ENCODE results near the gene HAO1.
"Not testable (repeated sequence)": the region's sequence is repeated elsewhere in the genome, so short reads cannot be mapped to it uniquely, and the experiment has no call there.

HAO1 gene

GRCh38 chr20:7940341-7940740, at the start of gene HAO1:
Gene HAO1 (minus strand): TSS chr20:7940458. CDS start chr20:7940422, 36 bp downstream.
- DNase-seq = no peak

GRCh38 chr20:7989379-7989778, 49.1 kb upstream of the HAO1 start:
- no peak for DNase-seq

GRCh38 chr20:7985916-7986315, 45.7 kb upstream of the HAO1 start:
- no peak for DNase-seq

- no peak for DNase-seq
Observed at GRCh38 chr20:7984192-7984591, 43.9 kb upstream of the HAO1 start.

- no peak for DNase-seq
Observed at GRCh38 chr20:7981374-7981773, 41.1 kb upstream of the HAO1 start.

GRCh38 chr20:7980332-7981046, 40.2 kb upstream of the HAO1 start:
- DNase-seq = no peak

GRCh38 chr20:7977709-7978108, 37.5 kb upstream of the HAO1 start:
- DNase-seq = no peak

GRCh38 chr20:7975851-7976414, 35.7 kb upstream of the HAO1 start:
- DNase-seq = no peak

DNA sequence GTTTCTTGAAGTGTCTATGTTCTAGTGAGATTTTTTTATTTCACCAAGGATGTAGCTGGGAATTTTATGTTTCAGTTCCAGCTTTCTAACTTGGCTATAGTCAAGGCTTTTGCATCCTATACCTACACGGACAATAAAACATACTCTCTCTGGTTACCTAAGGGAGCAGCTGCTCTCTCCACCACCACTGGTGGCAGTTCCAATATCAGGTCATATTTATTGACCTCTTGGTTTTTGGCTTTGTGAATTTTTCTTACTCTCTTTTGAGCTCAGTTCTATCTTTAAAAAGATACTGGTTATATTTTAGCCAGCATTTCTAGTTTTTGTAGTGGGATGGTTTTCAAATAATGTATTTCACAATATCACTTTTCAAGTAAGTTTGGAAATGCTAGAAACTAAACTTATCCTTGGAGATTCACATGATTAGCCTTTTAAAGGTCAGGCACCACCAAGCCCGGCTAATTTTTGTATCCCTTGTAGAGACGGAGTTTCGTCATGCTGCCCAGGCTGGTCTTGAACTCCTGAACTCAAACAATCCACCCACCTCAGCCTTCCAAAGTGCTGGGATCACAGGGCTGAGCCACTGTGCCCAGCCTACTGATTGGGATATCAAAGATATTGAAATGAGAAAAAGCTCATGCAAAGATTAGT, 34.7 kb upstream of the HAO1 start:
- DNase-seq = no peak

DNA sequence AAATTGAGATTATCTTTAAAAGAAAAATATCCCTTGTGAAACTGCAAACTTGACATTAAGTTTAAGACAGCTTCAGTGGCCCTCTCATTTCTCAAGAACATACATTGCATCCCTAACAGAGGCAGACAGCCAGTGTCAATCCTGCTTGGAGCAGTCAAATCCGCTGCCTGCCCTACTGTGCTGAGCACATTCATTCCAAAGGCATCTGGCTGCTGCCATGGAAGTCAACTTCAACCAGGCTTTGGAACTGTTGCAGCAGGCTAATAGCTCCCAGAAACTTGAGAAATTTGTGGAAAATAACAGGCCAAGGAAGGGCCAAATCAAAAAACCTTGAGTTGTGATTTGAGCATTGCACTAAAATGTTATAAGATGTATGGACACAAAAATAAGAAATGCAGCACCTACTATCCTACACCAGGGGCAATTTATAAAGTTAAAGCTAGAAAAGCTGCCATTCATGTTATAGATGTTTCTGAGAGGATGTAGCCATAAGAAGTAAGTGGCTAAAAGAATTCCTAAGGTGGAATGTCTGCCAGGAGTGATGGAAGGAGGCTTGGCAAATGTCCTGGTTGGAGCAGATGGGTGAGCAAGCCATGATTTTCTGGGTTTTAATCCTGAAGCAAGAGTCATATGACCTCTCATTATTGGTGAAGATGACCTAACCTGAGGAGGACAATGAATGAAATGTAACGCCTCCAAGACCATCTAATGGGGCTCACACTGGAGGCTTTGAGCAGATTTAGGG, 31.4 kb upstream of the HAO1 start:
- DNase-seq = no peak

DNA sequence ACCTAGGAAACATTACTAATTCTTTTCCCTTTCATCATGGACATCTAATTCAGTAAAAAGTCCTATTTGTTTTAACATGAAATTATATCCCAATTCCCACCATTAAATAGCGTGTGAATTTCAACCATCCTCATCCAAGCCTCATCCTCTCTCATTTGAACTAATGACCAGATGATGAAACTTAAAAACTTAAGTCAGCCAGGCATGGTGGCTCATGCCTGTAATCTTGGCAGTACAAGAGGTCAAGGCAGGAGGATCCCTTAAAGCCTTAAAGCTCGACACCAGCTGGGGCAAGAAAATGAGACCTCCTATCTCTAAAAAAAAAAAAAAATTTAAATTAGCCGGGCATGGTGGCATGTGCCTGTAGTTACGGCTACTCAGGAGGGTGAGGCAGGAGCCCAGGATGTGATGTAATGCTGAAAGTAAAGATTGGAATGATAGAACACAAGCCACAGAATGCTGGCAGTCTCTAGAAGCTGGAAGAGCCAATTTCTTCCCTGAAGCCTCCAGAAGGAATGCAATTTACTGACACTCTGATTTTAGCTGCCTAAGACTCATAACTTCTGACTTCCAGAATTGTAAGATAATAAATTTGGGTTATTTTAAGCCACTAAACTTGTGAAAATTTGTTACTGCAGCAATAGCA, 27.1 kb upstream of the HAO1 start:
- DNase-seq = no peak

DNA sequence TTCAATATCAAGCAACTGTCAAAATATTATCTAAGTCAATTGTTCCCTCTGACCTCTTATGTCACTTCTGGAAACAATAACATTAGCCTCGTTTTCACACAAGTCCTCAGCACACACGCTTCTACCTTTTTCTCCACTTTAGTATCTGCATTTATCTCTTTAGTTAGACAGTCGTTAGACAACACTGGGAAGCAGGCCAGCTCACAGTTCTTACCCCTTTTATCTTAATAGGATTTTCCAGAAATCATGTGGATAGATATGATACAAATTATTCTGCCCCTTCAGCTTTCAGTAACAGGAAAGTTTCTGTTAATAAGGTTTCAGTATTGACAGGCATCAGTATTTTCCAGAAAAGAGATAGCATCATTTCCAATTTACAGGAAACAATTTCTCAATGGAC, 25.9 kb upstream of the HAO1 start:
- DNase-seq = no peak

GRCh38 chr20:7959484-7959883, 19.2 kb upstream of the HAO1 start:
- no peak for DNase-seq

DNA sequence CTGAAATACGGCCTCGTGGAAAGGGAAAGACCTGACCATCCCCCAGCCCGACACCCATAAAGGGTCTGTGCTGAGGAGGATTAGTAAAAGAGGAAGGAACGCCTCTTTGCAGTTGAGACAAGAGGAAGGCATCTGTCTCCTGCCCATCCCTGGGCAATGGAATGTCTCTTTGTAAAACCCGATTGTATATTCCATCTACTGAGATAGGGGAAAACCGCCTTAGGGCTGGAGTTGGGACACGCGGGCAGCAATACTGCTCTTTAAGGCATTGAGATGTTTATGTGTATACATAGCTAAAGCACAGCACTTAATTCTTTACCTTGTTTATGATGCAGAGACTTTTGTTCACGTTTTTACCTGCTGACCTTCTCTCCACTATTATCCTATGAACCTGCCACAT, 16.3 kb upstream of the HAO1 start:
- not testable (repeated sequence) for DNase-seq

DNA sequence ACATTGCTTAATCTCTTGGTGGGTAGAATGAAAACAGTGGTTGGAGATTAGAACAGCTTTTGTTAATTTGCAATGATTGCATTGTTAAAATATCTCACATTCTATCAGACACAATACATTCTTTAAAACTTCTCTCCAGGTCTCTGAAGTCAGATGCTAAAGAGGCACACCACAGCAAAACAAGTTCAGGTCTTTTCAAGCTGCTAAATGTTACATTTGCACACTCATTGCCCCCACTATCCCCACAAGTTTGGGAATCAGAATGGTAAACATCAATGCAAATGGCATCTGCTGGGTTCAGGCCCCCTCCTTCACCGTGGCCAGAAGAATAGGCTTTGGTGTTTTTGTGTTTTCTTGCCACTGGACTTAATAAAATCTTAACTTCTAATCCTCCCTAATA, 10.1 kb upstream of the HAO1 start:
- no peak for DNase-seq

DNA sequence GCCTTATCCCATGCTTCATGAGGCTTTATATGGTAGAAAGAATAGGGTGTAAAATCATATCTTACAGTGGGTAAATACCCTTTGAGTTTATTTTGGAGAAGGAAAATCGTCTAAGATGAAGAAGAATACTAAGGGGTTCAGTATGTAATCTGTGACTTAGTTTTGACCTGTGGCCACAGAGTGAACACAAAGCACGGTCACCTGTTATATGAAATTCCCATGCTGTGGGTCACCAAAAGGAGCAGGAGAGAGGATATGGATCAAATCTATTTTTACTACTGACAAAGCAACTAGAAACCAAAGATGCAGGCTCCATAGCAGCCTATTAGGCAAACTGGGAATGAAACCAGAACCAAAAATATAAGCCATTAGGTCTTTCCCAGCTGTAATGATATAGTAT, 3.6 kb upstream of the HAO1 start:
- DNase-seq = no peak

GRCh38 chr20:7939663-7940062, 595 bp downstream of the HAO1 start:
- DNase-seq = no peak

GRCh38 chr20:7938058-7938457, 2.2 kb downstream of the HAO1 start:
- DNase-seq = no peak

DNA sequence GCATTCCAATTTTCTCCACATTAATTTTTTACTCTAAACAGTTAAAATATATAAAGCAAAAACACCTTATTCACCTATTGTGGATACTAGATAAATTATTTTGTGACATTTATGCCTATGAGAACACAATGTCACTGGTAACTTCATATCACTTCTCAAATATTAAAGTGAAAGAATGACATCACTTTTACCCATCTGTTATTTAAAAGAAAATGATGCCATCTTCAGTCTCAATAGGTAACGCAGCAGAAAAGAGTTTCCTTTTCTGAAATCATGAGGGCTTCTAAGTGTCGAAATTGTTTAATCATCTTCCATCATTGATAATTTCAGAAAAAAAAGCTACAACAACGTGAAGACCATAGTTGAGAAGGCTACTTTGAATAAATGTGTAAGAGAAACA, 2.9 kb downstream of the HAO1 start:
- DNase-seq = no peak

DNA sequence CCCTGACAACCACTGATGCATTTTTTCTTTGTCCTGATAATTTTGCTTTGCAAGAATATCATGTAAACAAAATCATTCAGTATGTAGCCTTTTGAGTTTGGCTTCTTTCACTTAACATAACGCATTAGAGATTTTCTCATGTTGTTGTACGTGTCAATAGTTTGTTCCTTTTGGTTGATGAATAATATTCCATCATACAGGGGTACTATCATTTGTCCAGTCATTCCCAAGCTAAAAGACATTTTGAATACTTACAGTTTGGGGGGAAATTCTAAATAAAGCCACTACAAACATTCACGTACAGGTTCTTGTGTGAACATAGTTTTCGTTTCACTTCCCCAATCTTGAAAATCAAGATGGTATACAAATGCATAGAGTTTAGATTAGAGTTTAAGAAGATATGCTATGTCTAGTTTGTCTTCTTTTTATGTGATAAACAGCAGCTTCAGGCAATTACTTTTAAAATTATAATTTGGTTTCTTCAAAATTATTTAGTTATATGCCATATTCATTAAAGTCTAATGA, 5.2 kb downstream of the HAO1 start:
- DNase-seq = no peak

DNA sequence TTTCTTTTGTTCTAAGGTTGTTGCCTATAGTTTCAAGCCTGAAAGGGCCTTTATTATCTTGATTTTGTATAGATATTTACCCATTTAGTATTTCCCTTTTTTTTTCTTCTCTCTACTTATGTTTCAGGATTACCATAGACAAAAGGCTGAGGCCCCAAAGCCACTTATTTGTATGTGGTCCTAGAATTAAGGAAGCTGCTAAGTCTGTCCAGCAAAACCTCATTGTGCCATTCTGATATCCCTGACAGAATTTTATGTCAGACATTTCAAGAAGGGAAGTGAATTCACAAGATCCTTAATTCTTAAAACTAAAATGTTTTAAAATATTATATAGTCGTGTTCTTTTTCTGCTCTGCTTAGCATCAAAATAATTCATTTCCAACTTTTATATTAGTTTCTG, 6.9 kb downstream of the HAO1 start:
- DNase-seq = no peak

DNA sequence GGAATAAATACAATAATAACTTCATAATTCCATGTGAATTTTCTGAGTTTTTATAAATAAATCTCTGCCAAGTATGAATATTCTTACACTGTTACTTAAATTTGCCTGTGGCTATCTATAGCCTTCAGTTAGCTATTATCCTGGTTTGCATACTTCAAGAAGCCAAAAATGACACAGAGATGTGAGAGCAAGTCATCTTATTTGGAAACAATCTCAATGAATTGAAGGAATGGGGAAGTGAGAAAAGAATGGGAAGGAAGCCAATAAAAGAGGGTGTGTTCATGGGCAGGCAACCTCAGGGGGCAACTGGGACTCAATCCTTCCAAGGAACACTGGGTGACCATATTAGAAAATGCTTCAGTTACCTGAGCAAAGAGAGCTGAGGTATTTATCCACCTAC, 9.9 kb downstream of the HAO1 start:
- no peak for DNase-seq

DNA sequence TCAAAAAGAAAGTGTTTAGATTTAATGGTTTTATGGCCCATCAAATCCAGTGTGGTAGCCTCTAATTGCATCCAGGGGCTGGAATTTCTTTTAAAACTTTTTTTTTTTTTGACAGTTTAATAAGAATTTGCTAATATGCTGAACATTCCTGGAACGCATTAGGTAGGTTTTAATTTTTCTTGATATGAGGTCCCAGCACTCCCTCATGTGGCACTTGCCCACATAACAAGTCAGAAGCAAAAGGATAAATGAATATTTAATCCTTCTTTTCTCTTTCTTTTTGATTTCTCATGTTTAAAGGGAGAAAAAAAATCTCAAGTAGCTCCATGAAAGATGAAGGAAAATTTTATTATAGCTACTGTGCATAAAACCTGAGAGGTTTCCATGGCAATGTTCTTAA, 13.5 kb downstream of the HAO1 start:
- no peak for DNase-seq
